BE2C (cell line): ENCODE measurements around the gene SP140L. TPM values are rescaled to one million over a fixed set of nuclear protein-coding genes. Genes with fewer than 3 reads are reported as not detected.
"Not testable (repeated sequence)": the region's sequence is repeated elsewhere in the genome, so short reads cannot be mapped to it uniquely, and the experiment has no call there.

Experiments used
- DNase-seq: peaks from one replicate; pipeline ENCODE4 v3.0.0-alpha.2; 2020
- H3K27me3 ChIP-seq: fragments of 250-450 bp; sonication (Bioruptor Pico); 2 replicates; pipeline ENCODE4 v1.5.1; 2020; ENCODE audit warnings: mild to moderate bottlenecking
- H3K36me3 ChIP-seq: fragments of 250-450 bp; sonication (Bioruptor Pico); 2 replicates; pipeline ENCODE4 v1.5.1; 2020; ENCODE audit warnings: mild to moderate bottlenecking
- H3K4me1 ChIP-seq: fragments of 250-450 bp; sonication (Bioruptor Pico); 2 replicates; pipeline ENCODE4 v1.5.1; 2020
- H3K4me3 ChIP-seq: 2 replicates; pipeline ENCODE4 v1.5.1; 2011; ENCODE audit warnings: low read depth, low read length
- H3K9me3 ChIP-seq: fragments of 250-450 bp; sonication (Bioruptor Pico); 2 replicates; pipeline ENCODE4 v1.5.1; 2020
- CTCF ChIP-seq: IDR thresholded peaks from 2 replicates; pipeline ENCODE4 v1.5.1; 2012; ENCODE audit warnings: mild to moderate bottlenecking, low read depth, low read length
- polyA plus RNA-seq: library from polyadenylated mRNA; unstranded; fragments of >200 nt; gene quantifications from one replicate; pipeline ENCODE4 v1.2.1, GENCODE V29; 2012; ENCODE audit warnings: low read depth, missing spikeins; ENCODE audit not compliant: insufficient read length, insufficient read depth

Gene SP140L
- polyA plus RNA-seq, result 1.5 TPM

- DNase-seq, result no peak
- TF ChIP-seq CTCF, result no peak
- Histone ChIP-seq H3K9me3 (no peaks in the 10 kb centered on the region), H3K4me1 (no peaks in the 10 kb centered on the region), H3K36me3 (no peaks in the 10 kb centered on the region), H3K4me3 (no peak within 1 kb of the TSS), H3K27me3 (no peaks in the 10 kb centered on the region)
These were observed at the start of gene SP140L for GRCh38 chr2:230326453-230327417. Gene SP140L (plus strand): TSS chr2:230327193. CDS start chr2:230327270, 77 bp downstream.

- H3K27me3 ChIP-seq, result no peaks in the 10 kb centered on the region
- no peaks in the 10 kb centered on the region for H3K9me3 ChIP-seq
- no peak for TF ChIP-seq CTCF
- H3K4me3 ChIP-seq, result no peak overlapping the region
- no peaks in the 10 kb centered on the region for H3K4me1 ChIP-seq
- H3K36me3 ChIP-seq, result no peaks in the 10 kb centered on the region
- no peak for DNase-seq
These were observed 44.1 kb upstream of the SP140L start for GRCh38 chr2:230282936-230283335.

- Histone ChIP-seq H3K36me3 (no peaks in the 10 kb centered on the region), H3K9me3 (no peaks in the 10 kb centered on the region), H3K4me3 (no peak overlapping the region), H3K4me1 (no peaks in the 10 kb centered on the region), H3K27me3 (no peaks in the 10 kb centered on the region)
- no peak for TF ChIP-seq CTCF
- DNase-seq, result no peak
These were observed 40.9 kb upstream of the SP140L start for GRCh38 chr2:230286048-230286447.

- H3K9me3 ChIP-seq, DNase-seq, H3K4me3 ChIP-seq, H3K36me3 ChIP-seq, H3K4me1 ChIP-seq, H3K27me3 ChIP-seq: not testable (repeated sequence)
These were observed 37.7 kb upstream of the SP140L start for GRCh38 chr2:230289311-230289710.

GRCh38 chr2:230295192-230295591 is 31.8 kb upstream of the SP140L start:
- DNase-seq, result no peak

GRCh38 chr2:230296917-230297316 is 30.1 kb upstream of the SP140L start:
- Histone ChIP-seq H3K4me1 (no peaks in the 10 kb centered on the region), H3K4me3 (no peak overlapping the region), H3K36me3 (no peaks in the 10 kb centered on the region), H3K27me3 (no peaks in the 10 kb centered on the region), H3K9me3 (no peaks in the 10 kb centered on the region)
- no peak for DNase-seq
- TF ChIP-seq CTCF, result no peak

More at GRCh38 chr2:230295192-230295591, 31.8 kb upstream of the SP140L start:
- Histone ChIP-seq H3K36me3 (no peaks in the 10 kb centered on the region), H3K4me3 (no peak overlapping the region), H3K27me3 (no peaks in the 10 kb centered on the region), H3K9me3 (no peaks in the 10 kb centered on the region), H3K4me1 (no peaks in the 10 kb centered on the region)
- no peak for TF ChIP-seq CTCF
